Fibroblast of lung (primary cell): ENCODE measurements around the gene UCP2. TPM values are rescaled to one million over a fixed set of nuclear protein-coding genes. Genes with fewer than 3 reads are reported as not detected.

Experiments
- DNase-seq, 2 donors: peaks; one replicate each; pipeline versions ENCODE4 v3.0.0 to v3.0.0-alpha.2; 2010; ENCODE audit warnings: low read depth in 2 of 2
- H2AFZ ChIP-seq: 2 replicates; pipeline ENCODE4 v1.5.1; 2012; ENCODE audit warnings: low read length, control low read depth, inconsistent platforms
- H3K27ac ChIP-seq: 2 replicates; pipeline ENCODE4 v1.5.1; 2011; ENCODE audit warnings: low read length, control low read depth; ENCODE audit not compliant: insufficient read depth
- H3K27me3 ChIP-seq: 2 replicates; pipeline ENCODE4 v1.5.1; 2011; ENCODE audit warnings: mild to moderate bottlenecking, low read length; ENCODE audit not compliant: control insufficient read depth, insufficient read depth
- H3K36me3 ChIP-seq: 2 replicates; pipeline ENCODE4 v1.5.1; 2011; ENCODE audit warnings: low read length; ENCODE audit not compliant: control insufficient read depth, insufficient read depth
- H3K4me1 ChIP-seq: 2 replicates; pipeline ENCODE4 v1.5.1; 2011; ENCODE audit warnings: low read length; ENCODE audit not compliant: control insufficient read depth, insufficient read depth; ENCODE audit errors: extremely low read depth
- H3K4me2 ChIP-seq: 2 replicates; pipeline ENCODE4 v1.5.1; 2011; ENCODE audit warnings: low read length, control low read depth; ENCODE audit not compliant: insufficient read depth; ENCODE audit errors: extremely low read depth
- H3K4me3 ChIP-seq, 4 experiments: fragments of 200-600 bp in 1 of 4; sonication (generic) in 1 of 4; replicated peaks in 1 of 4; 2 replicates each; pipeline ENCODE4 v1.5.1; 2011 to 2016; ENCODE audit warnings: low read length in 4 of 4, low read depth in 3 of 4, mild to moderate bottlenecking in 3 of 4, control low read depth in 2 of 4, inconsistent platforms in 1 of 4, mixed read lengths in 1 of 4; ENCODE audit not compliant: insufficient read depth in 1 of 4; ENCODE audit errors: control extremely low read depth in 1 of 4
- H3K79me2 ChIP-seq: 2 replicates; pipeline ENCODE4 v1.5.1; 2012; ENCODE audit warnings: mild to moderate bottlenecking, low read length, inconsistent platforms; ENCODE audit not compliant: control insufficient read depth, insufficient read depth
- H3K9ac ChIP-seq: 2 replicates; pipeline ENCODE4 v1.5.1; 2011; ENCODE audit warnings: mild to moderate bottlenecking, low read length, control low read depth; ENCODE audit not compliant: insufficient read depth
- H3K9me3 ChIP-seq: 2 replicates; pipeline ENCODE4 v1.5.1; 2012; ENCODE audit warnings: low read depth, low read length; ENCODE audit not compliant: control insufficient read depth, insufficient read depth
- H4K20me1 ChIP-seq: 2 replicates; pipeline ENCODE4 v1.5.1; 2011; ENCODE audit warnings: low read length; ENCODE audit not compliant: control insufficient read depth, insufficient read depth; ENCODE audit errors: extremely low read depth
- EZH2 ChIP-seq: IDR thresholded peaks from 2 replicates; pipeline ENCODE4 v1.5.1; 2012; ENCODE audit warnings: low read length, control low read depth, mild to moderate bottlenecking; ENCODE audit errors: missing control alignments
- polyA plus RNA-seq, 2 donors: library from polyadenylated mRNA; depleted of rRNA in 1 of 2; stranded (reverse) in 1 of 2; unstranded in 1 of 2; fragments of >200 nt; gene quantifications; 2 replicates each; pipeline ENCODE4 v1.2.1, GENCODE V29; 2011 to 2012; ENCODE audit warnings: missing spikeins in 1 of 2
- total RNA-seq: library from RNA; depleted of rRNA; stranded (reverse); fragments of >200 nt; gene quantifications from 2 replicates; pipeline ENCODE4 v1.2.1, GENCODE V29; 2014
- TF ChIP-seq, protein P1 (sequence below), 2 donors: IDR thresholded peaks in 1 of 2; conservative IDR thresholded peaks in 1 of 2; 1 replicate in 1 of 2; 2 replicates in 1 of 2; pipeline ENCODE4 v1.5.1; 2011 to 2012; ENCODE audit warnings: low read length in 2 of 2, control low read depth in 1 of 2, inconsistent platforms in 1 of 2, low read depth in 1 of 2, mild to moderate bottlenecking in 1 of 2

The UCP2 gene
- total and polyA plus RNA-seq, 2 donors (not counting 1 experiment from before 2014, with no cell fraction given) = 4.8 to 11.5 TPM

DNA sequence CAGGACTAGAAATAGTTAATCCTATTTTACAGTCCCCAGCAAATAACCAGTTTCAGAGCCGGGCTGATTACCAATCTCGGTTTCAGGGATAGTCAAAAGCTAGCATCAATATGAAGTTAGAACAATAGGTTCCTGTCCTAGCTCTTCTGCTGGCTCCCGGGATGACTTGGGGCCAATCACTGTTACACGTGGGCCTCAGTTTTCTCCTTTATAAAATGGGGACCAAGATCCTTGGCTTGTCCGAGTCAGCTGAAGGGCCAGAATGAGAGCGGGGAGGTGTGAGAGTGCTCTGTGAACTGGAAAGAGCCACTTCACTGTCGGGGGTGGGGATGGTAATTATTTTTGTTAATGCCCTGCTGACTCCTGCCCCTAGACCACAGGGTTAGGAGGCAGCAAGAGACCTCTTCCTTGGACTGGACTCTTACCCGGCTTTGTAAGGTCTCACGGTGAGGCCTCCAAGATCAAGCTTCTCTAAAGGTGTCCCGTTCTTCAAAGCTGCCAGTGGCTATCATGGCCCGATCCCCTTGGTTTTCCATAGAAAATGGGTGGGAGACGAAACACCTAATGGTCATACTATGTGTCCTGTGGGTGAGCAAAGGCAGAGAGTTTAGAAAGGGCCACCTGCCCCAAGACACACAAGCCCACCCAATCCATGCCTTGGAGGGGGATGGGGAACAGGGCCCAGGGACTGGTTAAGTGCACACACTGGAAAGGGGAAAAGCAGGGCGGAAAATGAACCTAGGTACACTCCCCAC lies 1.4 kb downstream of the UCP2 start:
- no peak for DNase-seq
- Histone ChIP-seq H3K27me3 (no peaks in the 10 kb centered on the region), H3K36me3 (no peaks in the 10 kb centered on the region), H3K27ac (no peak overlapping the region), H3K9ac (no peak overlapping the region), H3K4me2 (no peak overlapping the region), H3K79me2 (no peaks in the 10 kb centered on the region), H3K4me1 (peaks cover 3% of the 10 kb centered on the region), H3K4me3 (peak overlapping the region in 2 of 4 experiments; percentile 61 to 74), H2AFZ (no peak overlapping the region), H3K9me3 (no peaks in the 10 kb centered on the region), H4K20me1 (no peaks in the 10 kb centered on the region)
- no peak for TF ChIP-seq EZH2
- TF ChIP-seq, protein P1, sequence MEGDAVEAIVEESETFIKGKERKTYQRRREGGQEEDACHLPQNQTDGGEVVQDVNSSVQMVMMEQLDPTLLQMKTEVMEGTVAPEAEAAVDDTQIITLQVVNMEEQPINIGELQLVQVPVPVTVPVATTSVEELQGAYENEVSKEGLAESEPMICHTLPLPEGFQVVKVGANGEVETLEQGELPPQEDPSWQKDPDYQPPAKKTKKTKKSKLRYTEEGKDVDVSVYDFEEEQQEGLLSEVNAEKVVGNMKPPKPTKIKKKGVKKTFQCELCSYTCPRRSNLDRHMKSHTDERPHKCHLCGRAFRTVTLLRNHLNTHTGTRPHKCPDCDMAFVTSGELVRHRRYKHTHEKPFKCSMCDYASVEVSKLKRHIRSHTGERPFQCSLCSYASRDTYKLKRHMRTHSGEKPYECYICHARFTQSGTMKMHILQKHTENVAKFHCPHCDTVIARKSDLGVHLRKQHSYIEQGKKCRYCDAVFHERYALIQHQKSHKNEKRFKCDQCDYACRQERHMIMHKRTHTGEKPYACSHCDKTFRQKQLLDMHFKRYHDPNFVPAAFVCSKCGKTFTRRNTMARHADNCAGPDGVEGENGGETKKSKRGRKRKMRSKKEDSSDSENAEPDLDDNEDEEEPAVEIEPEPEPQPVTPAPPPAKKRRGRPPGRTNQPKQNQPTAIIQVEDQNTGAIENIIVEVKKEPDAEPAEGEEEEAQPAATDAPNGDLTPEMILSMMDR (conservative IDR thresholded peaks at IDR 0.05 in 1 of 2, IDR thresholded peaks at IDR 0.05 in 1 of 2; ENCODE audit: low read depth in 1 of 2, low read length in 2 of 2) = no peak

DNA sequence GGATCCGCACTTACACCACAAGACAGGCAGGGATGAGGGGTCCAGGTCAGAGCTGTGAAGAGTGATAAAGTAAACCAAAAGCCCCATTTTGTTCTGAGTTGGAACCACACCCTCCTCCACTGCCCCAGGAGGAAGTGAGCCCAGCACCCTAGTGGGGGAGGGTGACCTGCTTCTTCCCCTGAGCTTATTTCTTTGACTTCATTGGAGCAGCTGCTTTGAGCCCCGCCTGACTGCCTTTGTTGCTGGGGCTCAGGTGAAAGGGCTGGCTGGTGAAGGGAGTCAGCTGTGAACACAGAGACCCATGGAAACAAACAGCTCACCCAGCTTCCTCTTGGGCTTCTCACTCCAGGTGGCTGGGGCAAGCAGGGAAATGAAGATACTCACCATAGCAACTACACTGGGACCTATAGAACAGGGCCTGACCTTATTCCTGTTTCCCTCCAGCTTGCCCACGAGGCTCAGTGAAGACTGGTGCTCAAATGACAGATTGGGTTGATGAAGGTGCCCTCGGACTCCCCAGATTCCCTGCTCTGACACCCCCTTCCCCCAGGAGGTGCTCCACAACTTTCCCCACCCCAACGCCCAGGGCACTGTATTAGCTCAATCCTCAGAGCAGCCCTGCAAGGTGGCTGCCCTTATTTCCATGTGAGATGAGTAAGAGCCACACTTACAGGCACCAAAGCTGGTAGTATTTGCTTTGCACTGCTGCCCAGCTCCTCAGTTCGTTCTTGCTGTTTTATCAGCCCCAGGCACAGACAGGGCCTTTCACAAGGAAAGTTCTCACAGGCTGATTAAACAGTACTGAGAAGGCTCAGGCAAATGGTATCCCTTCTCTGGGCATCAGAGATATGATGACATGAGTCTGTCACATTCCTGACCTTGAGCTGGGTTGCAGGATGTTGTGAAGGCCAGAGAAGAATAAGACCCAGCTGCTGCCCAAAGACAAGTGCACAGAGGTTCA lies 2.4 kb downstream of the UCP2 start:
- peak in 1 of 2 donors; percentile 17 for DNase-seq
- H3K9me3 ChIP-seq = no peaks in the 10 kb centered on the region
- H2AFZ ChIP-seq = no peak overlapping the region
- no peak overlapping the region for H3K27ac ChIP-seq
- H3K27me3 ChIP-seq = no peaks in the 10 kb centered on the region
- TF ChIP-seq EZH2 = no peak
- TF ChIP-seq, protein P1 (conservative IDR thresholded peaks at IDR 0.05 in 1 of 2, IDR thresholded peaks at IDR 0.05 in 1 of 2; ENCODE audit: low read depth in 1 of 2, low read length in 2 of 2) = no peak
- no peak overlapping the region for H3K4me2 ChIP-seq
- no peaks in the 10 kb centered on the region for H3K79me2 ChIP-seq
- no peaks in the 10 kb centered on the region for H3K36me3 ChIP-seq
- no peak overlapping the region for H3K9ac ChIP-seq
- H3K4me1 ChIP-seq = peaks cover 3% of the 10 kb centered on the region
- no peak overlapping the region for H3K4me3 ChIP-seq
- H4K20me1 ChIP-seq = no peaks in the 10 kb centered on the region

DNA sequence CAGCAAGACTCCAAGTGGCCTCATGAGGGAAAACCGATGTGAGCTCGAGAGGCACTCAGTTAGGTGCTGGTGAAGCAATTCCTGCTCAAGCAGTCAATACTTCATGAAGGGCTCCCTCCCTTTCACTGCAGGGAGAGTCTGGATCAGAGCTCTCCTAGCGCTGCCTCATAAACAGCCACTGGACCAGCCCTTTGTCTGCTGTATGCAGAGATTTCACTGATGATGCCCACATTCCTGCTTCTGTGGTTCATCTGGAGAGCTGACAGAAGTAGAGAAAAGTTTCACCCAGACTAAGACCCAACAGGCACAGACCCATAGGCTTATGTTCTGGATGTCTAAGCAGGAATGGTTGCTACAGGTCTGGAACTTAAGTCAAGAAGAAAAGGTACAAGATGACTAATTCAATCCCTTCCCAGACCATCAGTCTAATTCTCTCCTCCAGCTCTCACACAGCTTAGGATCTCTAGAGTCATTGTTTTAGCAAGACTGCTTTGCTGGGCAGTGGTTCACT lies 4.0 kb downstream of the UCP2 start:
- Histone ChIP-seq H2AFZ (no peak overlapping the region), H3K9ac (no peak overlapping the region), H3K4me3 (no peak overlapping the region), H3K27me3 (no peaks in the 10 kb centered on the region), H3K36me3 (peaks cover 1% of the 10 kb centered on the region), H3K4me1 (peaks cover 8% of the 10 kb centered on the region), H3K9me3 (no peaks in the 10 kb centered on the region), H3K79me2 (no peaks in the 10 kb centered on the region), H4K20me1 (no peaks in the 10 kb centered on the region), H3K4me2 (no peak overlapping the region), H3K27ac (no peak overlapping the region)
- TF ChIP-seq, protein P1 (conservative IDR thresholded peaks at IDR 0.05 in 1 of 2, IDR thresholded peaks at IDR 0.05 in 1 of 2; ENCODE audit: low read depth in 1 of 2, low read length in 2 of 2) = no peak
- no peak for TF ChIP-seq EZH2
- peak in 1 of 2 donors; percentile 23 for DNase-seq
